GM18519 (cell line): Measurements from ENCODE around the gene HDLBP.
"Not testable (repeated sequence)": the region's sequence is repeated elsewhere in the genome, so short reads cannot be mapped to it uniquely, and the experiment has no call there.

Experiments
- ATAC-seq: cut with Tn5 transposase; IDR thresholded peaks from one replicate; pipeline ENCODE4 v1.9.1; 2021; ENCODE audit warnings: mild to moderate bottlenecking, moderate library complexity; ENCODE audit not compliant: unreplicated experiment, low FRiP score

The HDLBP gene

GRCh38 chr2:241307055-241307454, 8.4 kb downstream of the HDLBP start:
- no peak for ATAC-seq

GRCh38 chr2:241304039-241304670, 11.3 kb downstream of the HDLBP start:
- no peak for ATAC-seq

- ATAC-seq = no peak
Measured at GRCh38 chr2:241302759-241303651, 12.5 kb downstream of the HDLBP start.

GRCh38 chr2:241302083-241302482, 13.4 kb downstream of the HDLBP start:
- no peak for ATAC-seq

GRCh38 chr2:241300000-241300399, 15.5 kb downstream of the HDLBP start:
- ATAC-seq = no peak

- ATAC-seq = no peak
Measured at GRCh38 chr2:241298673-241299072, 16.8 kb downstream of the HDLBP start.

GRCh38 chr2:241296767-241297166, 18.7 kb downstream of the HDLBP start:
- ATAC-seq = no peak

GRCh38 chr2:241295326-241296095, 20.0 kb downstream of the HDLBP start:
- no peak for ATAC-seq

- ATAC-seq = not testable (repeated sequence)
Measured at GRCh38 chr2:241293378-241293797, 22.1 kb downstream of the HDLBP start.

GRCh38 chr2:241291977-241292376, 23.5 kb downstream of the HDLBP start:
- no peak for ATAC-seq

- ATAC-seq = no peak
Measured at GRCh38 chr2:241291153-241291552, 24.3 kb downstream of the HDLBP start.

GRCh38 chr2:241289597-241289996, 25.9 kb downstream of the HDLBP start:
- ATAC-seq = no peak

- ATAC-seq = no peak
Measured at GRCh38 chr2:241289053-241289452, 26.4 kb downstream of the HDLBP start.

GRCh38 chr2:241288324-241288888, 27.1 kb downstream of the HDLBP start:
- no peak for ATAC-seq

GRCh38 chr2:241286348-241287090, 29.0 kb downstream of the HDLBP start:
- no peak for ATAC-seq

GRCh38 chr2:241285596-241285995, 29.9 kb downstream of the HDLBP start:
- no peak for ATAC-seq

GRCh38 chr2:241282555-241282954, 32.9 kb downstream of the HDLBP start:
- no peak for ATAC-seq

- ATAC-seq = no peak
Measured at GRCh38 chr2:241280291-241280690, 35.2 kb downstream of the HDLBP start.

- ATAC-seq = no peak
Measured at GRCh38 chr2:241279828-241280227, 35.6 kb downstream of the HDLBP start.

GRCh38 chr2:241279413-241279812, 36.1 kb downstream of the HDLBP start:
- no peak for ATAC-seq
